Brain microvascular endothelial cell (primary cell): ENCODE results near the gene ACSF3.

ENCODE experiments used
- DNase-seq: peaks from one replicate; pipeline ENCODE4 v3.0.0-alpha.2; 2020
- H3K27ac ChIP-seq: fragments of 250-450 bp; sonication (Bioruptor Pico); 2 replicates; pipeline ENCODE4 v1.5.1; 2020; ENCODE audit warnings: mild to moderate bottlenecking, moderate library complexity
- H3K27me3 ChIP-seq: fragments of 250-450 bp; sonication (Bioruptor Pico); replicated peaks from 2 replicates; pipeline ENCODE4 v1.5.1; 2020; ENCODE audit warnings: mild to moderate bottlenecking
- H3K36me3 ChIP-seq: fragments of 250-450 bp; sonication (Bioruptor Pico); replicated peaks from 2 replicates; pipeline ENCODE4 v1.5.1; 2020; ENCODE audit warnings: mild to moderate bottlenecking
- H3K4me3 ChIP-seq: 2 replicates; pipeline ENCODE4 v1.5.1; 2011; ENCODE audit warnings: low read depth, mild to moderate bottlenecking, control low read depth, low read length, moderate library complexity
- CTCF ChIP-seq: IDR thresholded peaks from 2 replicates; pipeline ENCODE4 v1.5.1; 2011; ENCODE audit warnings: low read depth, mild to moderate bottlenecking, moderate library complexity, low read length, control low read depth, inconsistent platforms; ENCODE audit errors: missing control alignments
- in situ Hi-C: cut with HindIII; loops from 2 replicates; pipeline ENCODE4 v1.10.0; 2017; ENCODE audit warnings: low sequenced_read_pairs, low pct_ligation_motif_present

The ACSF3 gene

GRCh38 chr16:89104930-89105571 lies 11.4 kb downstream of the ACSF3 start:
- in situ Hi-C loops = no loop called here
- TF ChIP-seq CTCF = no peak
- no peaks in the 10 kb centered on the region for H3K27me3 ChIP-seq
- DNase-seq = no peak
- H3K4me3 ChIP-seq = no peak overlapping the region
- H3K36me3 ChIP-seq = peaks cover 45% of the 10 kb centered on the region
- no peak overlapping the region for H3K27ac ChIP-seq

GRCh38 chr16:89105599-89106151 lies 12.0 kb downstream of the ACSF3 start:
- no peak for TF ChIP-seq CTCF
- in situ Hi-C loops = no loop called here
- Histone ChIP-seq H3K4me3 (no peak overlapping the region), H3K36me3 (peaks cover 44% of the 10 kb centered on the region), H3K27me3 (no peaks in the 10 kb centered on the region), H3K27ac (no peak overlapping the region)
- no peak for DNase-seq

- Histone ChIP-seq H3K36me3 (peaks cover 37% of the 10 kb centered on the region), H3K27me3 (no peaks in the 10 kb centered on the region), H3K4me3 (no peak overlapping the region), H3K27ac (no peak overlapping the region)
- DNase-seq = no peak
- in situ Hi-C loops = no loop called here
- TF ChIP-seq CTCF = no peak
These were observed 13.0 kb downstream of the ACSF3 start for GRCh38 chr16:89106533-89107202.

- Histone ChIP-seq H3K4me3 (no peak overlapping the region), H3K27me3 (no peaks in the 10 kb centered on the region), H3K36me3 (peaks cover 38% of the 10 kb centered on the region), H3K27ac (no peak overlapping the region)
- in situ Hi-C loops = no loop called here
- TF ChIP-seq CTCF = no peak
- no peak for DNase-seq
These were observed 13.5 kb downstream of the ACSF3 start for GRCh38 chr16:89107203-89107582.

GRCh38 chr16:89108416-89108815 lies 14.8 kb downstream of the ACSF3 start:
- Histone ChIP-seq H3K27ac (no peak overlapping the region), H3K27me3 (no peaks in the 10 kb centered on the region), H3K4me3 (no peak overlapping the region), H3K36me3 (peaks cover 35% of the 10 kb centered on the region)
- no peak for DNase-seq
- in situ Hi-C loops = no loop called here
- no peak for TF ChIP-seq CTCF
